Activated CD8-positive, alpha-beta T cell treated with anti-CD3 and anti-CD28 coated beads for 36 hours (primary cell): ENCODE data around the gene YJEFN3. TPM values are rescaled to one million over a fixed set of nuclear protein-coding genes. Genes with fewer than 3 reads are reported as not detected.

Source experiments
- ATAC-seq: fragments of 200-7000 bp; cut with Tn5 transposase; one replicate; pipeline ENCODE4 v1.10.0; 2021; ENCODE audit warnings: mild to moderate bottlenecking, moderate library complexity
- CTCF ChIA-PET: fragments of 350-600 bp; sonication (Branson Sonifier 250); formaldehyde crosslinking; loops from one replicate; lab custom pipeline; 2021; ENCODE audit warnings: antibody characterized with exemption; lab: Charles Lee
- POLR2A ChIA-PET: fragments of 350-600 bp; sonication (Branson Sonifier 250); formaldehyde crosslinking; loops from one replicate; lab custom pipeline; 2021; ENCODE audit warnings: antibody characterized with exemption; lab: Charles Lee
- DNase-seq: peaks from one replicate; pipeline ENCODE4 v3.0.0-alpha.2; 2020
- H3K27ac Mint-ChIP-seq: one replicate; pipeline ENCODE4 v1.8.0; 2021; ENCODE audit warnings: mild to moderate bottlenecking, mixed read lengths
- H3K27me3 Mint-ChIP-seq: one replicate; pipeline ENCODE4 v1.8.0; 2021; ENCODE audit warnings: mixed read lengths
- H3K36me3 Mint-ChIP-seq: one replicate; pipeline ENCODE4 v1.8.0; 2021; ENCODE audit warnings: low read depth, mixed read lengths
- H3K4me1 Mint-ChIP-seq: one replicate; pipeline ENCODE4 v1.8.0; 2021; ENCODE audit warnings: low read depth, mixed read lengths
- H3K4me3 Mint-ChIP-seq: one replicate; pipeline ENCODE4 v1.8.0; 2021; ENCODE audit warnings: mild to moderate bottlenecking, moderate library complexity, mixed read lengths
- H3K9me3 Mint-ChIP-seq: one replicate; pipeline ENCODE4 v1.8.0; 2021; ENCODE audit warnings: mixed read lengths
- CTCF ChIP-seq: fragments of 200-600 bp; IDR thresholded peaks from one replicate; pipeline ENCODE4 v1.8.0; 2022; ENCODE audit warnings: antibody characterized with exemption, mild to moderate bottlenecking
- intact Hi-C: fragments of 100-400 bp; cut with micrococcal nuclease; formaldehyde crosslinking; loops from one replicate; pipeline ENCODE4 v1.10.0; 2022
- total RNA-seq, 2 experiments: library from RNA; stranded (reverse); gene quantifications; one replicate each; pipeline ENCODE4 v1.2.3, GENCODE V29; 2021

The YJEFN3 gene
- total RNA-seq, 2 experiments from 2014 or later, result 7.4 to 8.1 TPM

- ChIA-PET CTCF (interaction anchor here (3.9 kb wide), 1 partner anchor 17 kb away, joined by 18 read pairs; no protein-coding TSS in a partner anchor), POLR2A (interaction anchor here (0.9 to 1.3 kb wide), 4 partner anchors 16 to 131 kb away, joined by 3 to 4 read pairs (median 3); no protein-coding TSS in a partner anchor)
- H3K4me3 Mint-ChIP-seq, result no peak overlapping the region
- no peaks in the 10 kb centered on the region for H3K4me1 Mint-ChIP-seq
- H3K36me3 Mint-ChIP-seq, result no peaks in the 10 kb centered on the region
- DNase-seq (no peak), ATAC-seq (no peak)
- H3K9me3 Mint-ChIP-seq, result peaks cover 2% of the 10 kb centered on the region
- no peak for TF ChIP-seq CTCF
- no peak overlapping the region for H3K27ac Mint-ChIP-seq
- intact Hi-C loops, result no loop called here
- H3K27me3 Mint-ChIP-seq, result no peaks in the 10 kb centered on the region
Observed at GRCh38 chr19:19548915-19549759, 20.4 kb downstream of the YJEFN3 start.

GRCh38 chr19:19549804-19550464 lies 21.2 kb downstream of the YJEFN3 start:
- ATAC-seq (no peak), DNase-seq (no peak)
- no peak for TF ChIP-seq CTCF
- H3K4me1 Mint-ChIP-seq, result no peaks in the 10 kb centered on the region
- peaks cover 2% of the 10 kb centered on the region for H3K9me3 Mint-ChIP-seq
- POLR2A ChIA-PET, result interaction anchor here (0.9 to 1.0 kb wide), 2 partner anchors 18 to 132 kb away, joined by 3 to 4 read pairs; no protein-coding TSS in a partner anchor
- CTCF ChIA-PET, result interaction anchor here (0.5 to 9.0 kb wide), 2 partner anchors 18 to 33 kb away, joined by 3 to 111 read pairs; no protein-coding TSS in a partner anchor
- H3K4me3 Mint-ChIP-seq, result no peak overlapping the region
- H3K36me3 Mint-ChIP-seq, result no peaks in the 10 kb centered on the region
- H3K27me3 Mint-ChIP-seq, result no peaks in the 10 kb centered on the region
- H3K27ac Mint-ChIP-seq, result no peak overlapping the region
- intact Hi-C loops, result no loop called here

GRCh38 chr19:19550485-19550929 lies 21.8 kb downstream of the YJEFN3 start:
- TF ChIP-seq CTCF, result no peak
- no peaks in the 10 kb centered on the region for H3K36me3 Mint-ChIP-seq
- POLR2A ChIA-PET, result no interaction called here
- ATAC-seq (no peak), DNase-seq (no peak)
- intact Hi-C loops, result no loop called here
- CTCF ChIA-PET, result interaction anchor here (0.5 to 9.0 kb wide), 3 partner anchors 19 to 33 kb away, joined by 3 to 111 read pairs (median 3); no protein-coding TSS in a partner anchor
- no peaks in the 10 kb centered on the region for H3K4me1 Mint-ChIP-seq
- no peak overlapping the region for H3K27ac Mint-ChIP-seq
- H3K4me3 Mint-ChIP-seq, result no peak overlapping the region
- H3K9me3 Mint-ChIP-seq, result peaks cover 2% of the 10 kb centered on the region
- H3K27me3 Mint-ChIP-seq, result no peaks in the 10 kb centered on the region

- TF ChIP-seq CTCF, result no peak
- H3K27me3 Mint-ChIP-seq, result no peaks in the 10 kb centered on the region
- H3K27ac Mint-ChIP-seq, result no peak overlapping the region
Observed at GRCh38 chr19:19550972-19551852, 22.5 kb downstream of the YJEFN3 start.

More at GRCh38 chr19:19550972-19551852, 22.5 kb downstream of the YJEFN3 start:
- ATAC-seq, result no peak
- ChIA-PET POLR2A (interaction anchor here (0.9 kb wide), 1 partner anchor 12 kb away, joined by 5 read pairs; no protein-coding TSS in a partner anchor), CTCF (interaction anchor here (0.5 to 9.0 kb wide), 7 partner anchors 10 to 255 kb away, joined by 3 to 111 read pairs (median 3); no protein-coding TSS in a partner anchor)
- DNase-seq, result no peak
- H3K9me3 Mint-ChIP-seq, result peaks cover 2% of the 10 kb centered on the region
- no peaks in the 10 kb centered on the region for H3K4me1 Mint-ChIP-seq
- no peak overlapping the region for H3K4me3 Mint-ChIP-seq
- H3K36me3 Mint-ChIP-seq, result no peaks in the 10 kb centered on the region
- intact Hi-C loops, result no loop called here
